HFFc6 (cell line): ENCODE data around the gene PSMB10. TPM values are rescaled to one million over a fixed set of nuclear protein-coding genes. Genes with fewer than 3 reads are reported as not detected.
A peak's percentile ranks its signal among the peaks of the same experiment; 100 is the strongest.

Experiments
- DNase-seq: peaks from one replicate; pipeline ENCODE4 v3.0.0-alpha.2; 2018
- H3K27ac Mint-ChIP-seq: 2 replicates; pipeline ENCODE4 v1.8.0; 2020; ENCODE audit warnings: mild to moderate bottlenecking, mixed read lengths
- H3K27me3 Mint-ChIP-seq: 2 replicates; pipeline ENCODE4 v1.8.0; 2021; ENCODE audit warnings: mild to moderate bottlenecking, moderate library complexity, mixed read lengths; ENCODE audit not compliant: insufficient read depth
- H3K36me3 Mint-ChIP-seq: 2 replicates; pipeline ENCODE4 v1.8.0; 2021; ENCODE audit warnings: low read depth, mixed read lengths
- H3K4me1 Mint-ChIP-seq: 2 replicates; pipeline ENCODE4 v1.8.0; 2020; ENCODE audit warnings: low read depth, mixed read lengths
- H3K4me3 Mint-ChIP-seq: 2 replicates; pipeline ENCODE4 v1.8.0; 2020; ENCODE audit warnings: mild to moderate bottlenecking, moderate library complexity, mixed read lengths
- H3K9me3 Mint-ChIP-seq: 2 replicates; pipeline ENCODE4 v1.8.0; 2020; ENCODE audit warnings: mild to moderate bottlenecking, mixed read lengths
- total RNA-seq, 6 experiments: library from RNA; stranded (reverse); fragmentation: NEBNext Ultra II Directional; extraction: Animal tissue kit (Norgen Biotek cat#: 25700); gene quantifications; 2 replicates in 1 of 6; 3 replicates in 5 of 6; pipeline ENCODE4 v1.2.3, GENCODE V29; 2021
- TF ChIP-seq, protein P1 (sequence below): fragments of 200-600 bp; sonication (generic); IDR thresholded peaks from 2 replicates; pipeline ENCODE4 v1.5.0; 2021; ENCODE audit warnings: antibody characterized with exemption, mild to moderate bottlenecking

PSMB10 gene
- total RNA-seq, 6 experiments from 2014 or later = 36.3 to 49.7 (median 40.0) TPM

DNA sequence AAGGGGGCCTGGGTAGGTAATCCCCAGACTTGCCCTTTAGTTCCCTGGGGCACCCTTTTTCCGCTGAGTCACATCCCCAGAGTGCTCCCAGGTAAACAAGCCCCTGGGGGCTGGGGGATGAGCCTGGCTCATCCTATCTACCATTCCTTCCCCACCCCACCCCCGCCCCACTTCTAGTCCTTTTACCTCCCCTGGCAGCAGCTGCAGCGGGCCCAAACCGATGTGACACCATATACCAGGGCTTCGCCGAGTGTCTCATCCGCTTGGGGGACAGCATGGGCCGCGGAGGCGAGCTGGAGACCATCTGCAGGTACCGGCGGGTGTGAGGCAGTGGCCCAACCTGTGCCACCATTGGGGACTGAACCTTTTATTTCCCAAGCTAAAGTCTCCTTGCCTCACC, 51.1 kb downstream of the PSMB10 start:
- Mint-ChIP-seq H3K36me3 (peaks cover 21% of the 10 kb centered on the region), H3K4me3 (no peak overlapping the region), H3K9me3 (no peaks in the 10 kb centered on the region), H3K4me1 (peaks cover 16% of the 10 kb centered on the region), H3K27ac (no peak overlapping the region), H3K27me3 (peaks cover 12% of the 10 kb centered on the region)
- TF ChIP-seq, protein P1, sequence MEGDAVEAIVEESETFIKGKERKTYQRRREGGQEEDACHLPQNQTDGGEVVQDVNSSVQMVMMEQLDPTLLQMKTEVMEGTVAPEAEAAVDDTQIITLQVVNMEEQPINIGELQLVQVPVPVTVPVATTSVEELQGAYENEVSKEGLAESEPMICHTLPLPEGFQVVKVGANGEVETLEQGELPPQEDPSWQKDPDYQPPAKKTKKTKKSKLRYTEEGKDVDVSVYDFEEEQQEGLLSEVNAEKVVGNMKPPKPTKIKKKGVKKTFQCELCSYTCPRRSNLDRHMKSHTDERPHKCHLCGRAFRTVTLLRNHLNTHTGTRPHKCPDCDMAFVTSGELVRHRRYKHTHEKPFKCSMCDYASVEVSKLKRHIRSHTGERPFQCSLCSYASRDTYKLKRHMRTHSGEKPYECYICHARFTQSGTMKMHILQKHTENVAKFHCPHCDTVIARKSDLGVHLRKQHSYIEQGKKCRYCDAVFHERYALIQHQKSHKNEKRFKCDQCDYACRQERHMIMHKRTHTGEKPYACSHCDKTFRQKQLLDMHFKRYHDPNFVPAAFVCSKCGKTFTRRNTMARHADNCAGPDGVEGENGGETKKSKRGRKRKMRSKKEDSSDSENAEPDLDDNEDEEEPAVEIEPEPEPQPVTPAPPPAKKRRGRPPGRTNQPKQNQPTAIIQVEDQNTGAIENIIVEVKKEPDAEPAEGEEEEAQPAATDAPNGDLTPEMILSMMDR = no peak
- no peak for DNase-seq

DNA sequence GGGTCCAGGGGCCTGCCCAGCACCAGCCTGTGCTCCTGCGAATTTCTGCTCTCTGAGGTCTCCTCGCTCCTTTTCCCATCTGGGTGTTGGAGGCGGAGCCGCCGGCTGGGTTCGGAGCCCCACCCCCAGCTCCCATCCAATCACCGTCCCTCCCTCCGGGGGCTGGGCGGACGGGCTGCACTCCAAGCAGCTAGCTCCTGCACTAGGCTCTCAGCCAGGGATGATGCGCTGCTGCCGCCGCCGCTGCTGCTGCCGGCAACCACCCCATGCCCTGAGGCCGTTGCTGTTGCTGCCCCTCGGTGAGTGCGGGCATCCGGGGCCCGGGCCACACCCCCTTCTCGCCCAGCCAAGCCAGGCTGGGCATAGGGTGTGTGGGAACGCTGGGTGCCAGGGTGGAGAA, 52.0 kb downstream of the PSMB10 start, which contains the start of gene NRN1L:
Gene NRN1L (plus strand): TSS at position 202 of the 400 bp plus-strand sequence. CDS start 19 bp downstream, at position 221.
- DNase-seq = peak; percentile 91
- TF ChIP-seq, protein P1 = no peak
- Mint-ChIP-seq H3K27ac (peak within 1 kb of the TSS; percentile 65), H3K4me3 (peak within 1 kb of the TSS; percentile 31), H3K36me3 (peaks cover 21% of the 10 kb centered on the region), H3K27me3 (peaks cover 12% of the 10 kb centered on the region), H3K9me3 (no peaks in the 10 kb centered on the region), H3K4me1 (peaks cover 16% of the 10 kb centered on the region)

Other genes starting within 250 kb of the PSMB10 start
- gene GFOD2, start 217.5 kb downstream of the PSMB10 start, total RNA-seq = 10 to 100 TPM; 14.4 to 19.4 (median 16.9) TPM
- 10 to 100 TPM; 11.5 to 15.6 (median 12.8) TPM for gene RANBP10, start 130.3 kb downstream of the PSMB10 start, total RNA-seq
- gene TSNAXIP1, start 130.0 kb downstream of the PSMB10 start, total RNA-seq = 1 to 10 TPM in 2 of 6 experiments, under 1 TPM in 4; 0.23 to 1.3 (median 0.79) TPM
- 10 to 100 TPM; 15.1 to 18.6 (median 16.2) TPM for gene THAP11, start 94.5 kb downstream of the PSMB10 start, total RNA-seq
- gene NUTF2, start 89.9 kb downstream of the PSMB10 start, total RNA-seq = 100 to 1,000 TPM; 182 to 195 (median 185) TPM
- 10 to 100 TPM; 51.2 to 64.2 (median 59.7) TPM for gene CENPT, start 89.2 kb downstream of the PSMB10 start, total RNA-seq
- 10 to 100 TPM; 60.2 to 81.0 (median 63.6) TPM for gene EDC4, start 63.8 kb downstream of the PSMB10 start, total RNA-seq
- gene NRN1L, start 52.0 kb downstream of the PSMB10 start, total RNA-seq = under 1 TPM in 3 of 6 experiments, not detected in 3; 0.25 to 0.51 (median 0.38) TPM
- gene PSKH1, start 43.6 kb downstream of the PSMB10 start, total RNA-seq = 10 to 100 TPM; 25.2 to 34.1 (median 29.3) TPM
- gene CTRL, start 5.0 kb downstream of the PSMB10 start, total RNA-seq = under 1 TPM; 0.25 to 0.63 (median 0.43) TPM
- 10 to 100 TPM; 17.6 to 21.8 (median 19.8) TPM for gene LCAT, start 7.3 kb upstream of the PSMB10 start, total RNA-seq
- gene SLC12A4, start 31.8 kb upstream of the PSMB10 start, total RNA-seq = 100 to 1,000 TPM in 1 of 6 experiments, 10 to 100 TPM in 5; 89.8 to 113 (median 98.9) TPM
- not detected for gene DPEP3, start 43.6 kb upstream of the PSMB10 start, total RNA-seq
- gene DPEP2, start 62.6 kb upstream of the PSMB10 start, total RNA-seq = not detected
- gene DPEP2NB, start 79.1 kb upstream of the PSMB10 start, total RNA-seq = not detected
- gene DDX28, start 86.4 kb upstream of the PSMB10 start, total RNA-seq = 1 to 10 TPM; 7.2 to 8.5 (median 8.2) TPM
- 10 to 100 TPM; 13.3 to 17.4 (median 15.9) TPM for gene DUS2, start 86.4 kb upstream of the PSMB10 start, total RNA-seq
- 10 to 100 TPM; 17.2 to 20.7 (median 19.9) TPM for gene NFATC3, start 148.5 kb upstream of the PSMB10 start, total RNA-seq